ENCODE data around the gene RHBDF2. TPM values are rescaled to one million over a fixed set of nuclear protein-coding genes. Genes with fewer than 3 reads are reported as not detected.

RHBDF2 gene
- total RNA-seq, 1 experiment from 2014 or later = 19.7 TPM

DNA sequence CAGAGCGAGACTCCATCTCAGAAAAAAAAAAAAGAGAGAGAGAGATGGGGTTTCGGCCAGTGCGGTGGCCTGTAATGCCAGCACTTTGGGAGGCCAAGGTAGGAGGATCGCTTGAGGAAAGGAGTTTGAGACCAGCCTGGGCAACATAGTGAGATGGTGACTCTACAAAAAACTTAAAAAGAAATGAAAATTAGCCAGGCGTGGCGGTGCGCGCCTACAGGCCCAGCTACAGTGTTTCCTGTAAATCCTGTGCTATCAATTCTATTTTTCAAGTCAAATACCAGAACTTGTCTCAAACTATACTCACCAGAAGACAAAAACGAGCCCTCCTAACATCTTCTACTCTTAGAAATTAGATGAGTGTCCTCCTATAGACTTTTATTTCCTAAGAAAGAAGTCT lies 67.5 kb downstream of the RHBDF2 start:
- H3K18ac ChIP-seq (ENCODE audit: insufficient read length, low read depth, low read length) = no peak overlapping the region

More for the DNA sequence above, 67.5 kb downstream of the RHBDF2 start:
- peaks cover 37 to 46% of the 10 kb centered on the region in 2 experiments for H3K4me1 Mint-ChIP-seq
- no peak overlapping the region for H2BK120ac ChIP-seq (ENCODE audit: low read depth, low read length, poor library complexity, severe bottlenecking)
- H3K36me3 Mint-ChIP-seq (ENCODE audit: insufficient read depth in 1 of 3, low read depth in 3 of 3) = peaks cover 0 to 3% (median 0%) of the 10 kb centered on the region in 3 experiments; a peak in 3 of 7 replicates
- H2BK12ac ChIP-seq (ENCODE audit: insufficient read length, low read depth, low read length) = no peak overlapping the region
- H4K5ac ChIP-seq (ENCODE audit: insufficient read length, low read depth, low read length) = no peak overlapping the region
- no peak overlapping the region for H2BK15ac ChIP-seq (ENCODE audit: low read depth, low read length)
- H3K9me3 ChIP-seq (ENCODE audit: control insufficient read depth, low read depth, low read length) = no peaks in the 10 kb centered on the region
- no peak overlapping the region for H3K4ac ChIP-seq (ENCODE audit: low read depth, low read length)
- H3K56ac ChIP-seq (ENCODE audit: insufficient read length, low read depth, low read length) = no peak overlapping the region
- no peak overlapping the region for H3K4me2 ChIP-seq (ENCODE audit: insufficient read depth, insufficient read length, low read length)
- H3K4me1 ChIP-seq (ENCODE audit: insufficient read depth, low read length) = peaks cover 21% of the 10 kb centered on the region; the same call in 1 of the 2 replicates
- no peak overlapping the region for H2AK5ac ChIP-seq (ENCODE audit: insufficient read length, low read length)
- H4K20me1 ChIP-seq (ENCODE audit: control insufficient read depth, insufficient read depth, insufficient read length) = no peaks in the 10 kb centered on the region
- H3T11ph ChIP-seq (ENCODE audit: low read length) = no peak overlapping the region
- H3K9me3 Mint-ChIP-seq = no peaks in the 10 kb centered on the region
- no peak overlapping the region for H3K9ac ChIP-seq (ENCODE audit: extremely low read depth, insufficient read length, low read length)
- no CpG with 5 or more reads among the region's 9 CpGs for WGBS (ENCODE audit: extremely low coverage, insufficient read length, low lambda C conversion rate)
- no peaks in the 10 kb centered on the region for H3K27me3 ChIP-seq (ENCODE audit: insufficient read depth, low read length)
- H3K79me2 ChIP-seq (ENCODE audit: insufficient read depth, low read length) = peaks cover 34% of the 10 kb centered on the region; the same call in 1 of the 2 replicates
- no peak overlapping the region for H2AFZ ChIP-seq (ENCODE audit: low read length)
- no peaks in the 10 kb centered on the region for H3K23me2 ChIP-seq (ENCODE audit: insufficient read length, low read depth, low read length, poor library complexity, severe bottlenecking)
- DNase-seq = no peak
- H3K14ac ChIP-seq (ENCODE audit: insufficient read depth, low read length) = no peak overlapping the region
- TF ChIP-seq, protein P1, sequence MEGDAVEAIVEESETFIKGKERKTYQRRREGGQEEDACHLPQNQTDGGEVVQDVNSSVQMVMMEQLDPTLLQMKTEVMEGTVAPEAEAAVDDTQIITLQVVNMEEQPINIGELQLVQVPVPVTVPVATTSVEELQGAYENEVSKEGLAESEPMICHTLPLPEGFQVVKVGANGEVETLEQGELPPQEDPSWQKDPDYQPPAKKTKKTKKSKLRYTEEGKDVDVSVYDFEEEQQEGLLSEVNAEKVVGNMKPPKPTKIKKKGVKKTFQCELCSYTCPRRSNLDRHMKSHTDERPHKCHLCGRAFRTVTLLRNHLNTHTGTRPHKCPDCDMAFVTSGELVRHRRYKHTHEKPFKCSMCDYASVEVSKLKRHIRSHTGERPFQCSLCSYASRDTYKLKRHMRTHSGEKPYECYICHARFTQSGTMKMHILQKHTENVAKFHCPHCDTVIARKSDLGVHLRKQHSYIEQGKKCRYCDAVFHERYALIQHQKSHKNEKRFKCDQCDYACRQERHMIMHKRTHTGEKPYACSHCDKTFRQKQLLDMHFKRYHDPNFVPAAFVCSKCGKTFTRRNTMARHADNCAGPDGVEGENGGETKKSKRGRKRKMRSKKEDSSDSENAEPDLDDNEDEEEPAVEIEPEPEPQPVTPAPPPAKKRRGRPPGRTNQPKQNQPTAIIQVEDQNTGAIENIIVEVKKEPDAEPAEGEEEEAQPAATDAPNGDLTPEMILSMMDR (conservative IDR thresholded peaks at IDR 0.05) = no peak
- H4K91ac ChIP-seq (ENCODE audit: insufficient read length, low read depth, low read length) = no peak overlapping the region
- no peak overlapping the region for H3K27ac ChIP-seq (ENCODE audit: insufficient read length, low read depth, low read length)
- H3K27me3 Mint-ChIP-seq (ENCODE audit: low read depth) = no peaks in the 10 kb centered on the region
- H3K79me1 ChIP-seq (ENCODE audit: insufficient read depth, low read depth, low read length, poor library complexity, severe bottlenecking) = peaks cover 12% of the 10 kb centered on the region
- H4K8ac ChIP-seq (replicated peaks; ENCODE audit: insufficient read length, low read depth, low read length) = no peak overlapping the region
- no peak overlapping the region; a peak in 1 of 5 replicates for H3K4me3 Mint-ChIP-seq
- H3K27ac Mint-ChIP-seq = peak overlapping the region in 1 of 3 experiments; percentile 75; a peak in 2 of 7 replicates
- H3K23ac ChIP-seq (ENCODE audit: insufficient read length, low read depth, low read length) = no peak overlapping the region
- no peak overlapping the region for H2BK20ac ChIP-seq (ENCODE audit: low read depth, low read length, poor library complexity, severe bottlenecking)
- H2BK5ac ChIP-seq (ENCODE audit: insufficient read length, low read length) = no peak overlapping the region

All from H9 (cell line).